ENCODE results near the gene ZFP42.
"Not testable (repeated sequence)": the region's sequence is repeated elsewhere in the genome, so short reads cannot be mapped to it uniquely, and the experiment has no call there.

Gene ZFP42

DNA sequence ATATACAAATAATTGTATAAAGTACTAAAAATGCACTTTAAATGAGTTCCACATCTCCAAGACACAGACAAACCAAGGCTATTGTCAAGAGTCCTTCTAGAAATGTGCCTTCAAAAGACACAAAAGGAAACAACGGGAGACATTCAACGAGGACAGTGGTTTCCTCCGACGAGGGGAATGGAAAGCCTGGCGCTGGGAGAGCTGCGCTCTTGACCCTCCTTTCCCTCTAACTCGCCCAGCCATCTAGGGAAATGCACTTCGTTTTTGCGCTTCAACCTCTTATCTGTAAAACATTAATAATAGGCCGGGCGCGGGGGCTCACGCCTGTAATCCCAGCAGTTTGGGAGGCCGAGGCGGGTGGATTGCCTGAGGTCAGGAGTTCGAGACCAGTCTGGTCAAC, 37.0 kb downstream of the ZFP42 start:
- Histone ChIP-seq H3K36me3 (ENCODE audit: insufficient read depth, insufficient read length, low read length) (no peaks in the 10 kb centered on the region), H3K4me1 (ENCODE audit: insufficient read depth, insufficient read length) (no peaks in the 10 kb centered on the region), H3K9me3 (ENCODE audit: insufficient read depth, low read length) (no peaks in the 10 kb centered on the region), H3K9ac (ENCODE audit: insufficient read length, low read depth) (peak overlapping the region; percentile 17), H3K27me3 (ENCODE audit: insufficient read depth, insufficient read length) (peaks cover 15% of the 10 kb centered on the region), H3K4me3 (ENCODE audit: insufficient read length, low read depth) (peak overlapping the region; percentile 8)
- TF ChIP-seq ZNF274 (IDR thresholded peaks at IDR 0.05; ENCODE audit: low read depth, low read length) (no peak), YY1 (IDR thresholded peaks at IDR 0.05; ENCODE audit: insufficient read depth, insufficient read length) (no peak), SUZ12 (IDR thresholded peaks at IDR 0.05; ENCODE audit: extremely low read depth, insufficient read depth, insufficient read length) (no peak)
- DNase-seq (ENCODE audit: low read depth, low spot score) = peak; percentile 47

DNA sequence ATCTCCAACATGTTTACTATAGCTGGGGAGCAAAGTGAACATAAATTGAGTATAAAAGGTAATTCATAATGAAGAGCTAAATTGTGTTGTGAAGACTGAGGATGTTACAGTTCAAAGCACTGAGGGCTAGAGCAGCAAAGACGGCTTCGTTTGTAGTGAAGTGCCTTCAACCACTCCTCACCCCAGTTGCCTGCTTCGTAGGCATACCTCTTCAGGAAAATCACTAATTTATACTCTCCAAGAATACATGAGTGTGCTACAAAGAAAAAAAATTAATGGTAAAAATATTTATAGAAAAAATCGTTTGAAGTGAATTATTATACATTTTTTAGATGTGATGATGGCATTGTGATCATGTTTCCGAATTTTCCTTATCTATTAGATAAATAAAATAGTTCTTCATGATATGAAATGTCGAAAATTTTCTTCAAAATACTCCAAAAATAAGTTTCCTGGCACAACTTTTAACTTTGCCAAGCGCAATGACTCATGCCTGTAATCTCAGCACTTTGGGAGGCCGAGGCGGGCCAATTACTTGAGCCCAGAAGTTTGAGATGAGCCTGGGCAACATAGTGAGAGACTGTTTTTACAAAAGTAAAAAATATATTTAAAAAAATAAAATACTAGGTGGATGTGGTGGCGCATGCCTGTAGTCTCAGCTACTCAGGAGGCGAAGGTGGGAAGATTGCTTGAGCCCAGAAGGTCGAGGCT, 41.6 kb downstream of the ZFP42 start:
- H3K9me3 ChIP-seq (ENCODE audit: insufficient read depth, low read length) = no peaks in the 10 kb centered on the region
- no peaks in the 10 kb centered on the region for H3K27me3 ChIP-seq (ENCODE audit: insufficient read depth, insufficient read length)
- no peak overlapping the region for H3K4me3 ChIP-seq (ENCODE audit: insufficient read length, low read depth)
- no peaks in the 10 kb centered on the region for H3K36me3 ChIP-seq (ENCODE audit: insufficient read depth, insufficient read length, low read length)
- DNase-seq (ENCODE audit: low read depth, low spot score) = no peak
- H3K9ac ChIP-seq (ENCODE audit: insufficient read length, low read depth) = no peak overlapping the region
- H3K4me1 ChIP-seq (ENCODE audit: insufficient read depth, insufficient read length) = no peaks in the 10 kb centered on the region
- TF ChIP-seq ZNF274 (IDR thresholded peaks at IDR 0.05; ENCODE audit: low read depth, low read length) = no peak
- no peak for TF ChIP-seq SUZ12 (IDR thresholded peaks at IDR 0.05; ENCODE audit: extremely low read depth, insufficient read depth, insufficient read length)
- TF ChIP-seq YY1 (IDR thresholded peaks at IDR 0.05; ENCODE audit: insufficient read depth, insufficient read length) = no peak

DNA sequence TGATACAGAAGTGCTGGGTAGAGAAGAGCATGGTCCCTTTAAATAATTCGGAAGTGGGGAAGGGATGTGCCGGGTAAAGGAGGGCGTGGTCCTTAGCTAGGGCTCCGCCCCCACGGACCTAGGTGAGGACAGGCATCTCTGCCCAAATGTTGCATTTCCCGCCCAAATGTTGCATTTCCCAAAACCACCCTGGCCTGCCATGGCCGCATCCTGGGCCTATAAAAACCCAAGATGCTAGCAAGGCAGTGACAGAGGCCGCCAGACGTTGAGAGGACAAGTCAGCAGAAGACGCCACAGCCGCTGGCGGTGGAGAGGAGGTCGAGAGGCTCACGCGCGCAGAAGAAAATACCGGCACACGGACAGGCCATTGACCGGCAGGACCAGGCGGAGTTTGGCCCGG, 46.1 kb downstream of the ZFP42 start:
- no peak for DNase-seq (ENCODE audit: low read depth, low spot score)
- H3K9ac ChIP-seq (ENCODE audit: insufficient read length, low read depth) = no peak overlapping the region
- no peaks in the 10 kb centered on the region for H3K4me1 ChIP-seq (ENCODE audit: insufficient read depth, insufficient read length)
- H3K9me3 ChIP-seq (ENCODE audit: insufficient read depth, low read length) = no peaks in the 10 kb centered on the region
- no peaks in the 10 kb centered on the region for H3K36me3 ChIP-seq (ENCODE audit: insufficient read depth, insufficient read length, low read length)
- no peak overlapping the region for H3K4me3 ChIP-seq (ENCODE audit: insufficient read length, low read depth)
- no peak for TF ChIP-seq YY1 (IDR thresholded peaks at IDR 0.05; ENCODE audit: insufficient read depth, insufficient read length)
- TF ChIP-seq SUZ12 (IDR thresholded peaks at IDR 0.05; ENCODE audit: extremely low read depth, insufficient read depth, insufficient read length) = no peak
- no peak for TF ChIP-seq ZNF274 (IDR thresholded peaks at IDR 0.05; ENCODE audit: low read depth, low read length)
- H3K27me3 ChIP-seq (ENCODE audit: insufficient read depth, insufficient read length) = no peaks in the 10 kb centered on the region

DNA sequence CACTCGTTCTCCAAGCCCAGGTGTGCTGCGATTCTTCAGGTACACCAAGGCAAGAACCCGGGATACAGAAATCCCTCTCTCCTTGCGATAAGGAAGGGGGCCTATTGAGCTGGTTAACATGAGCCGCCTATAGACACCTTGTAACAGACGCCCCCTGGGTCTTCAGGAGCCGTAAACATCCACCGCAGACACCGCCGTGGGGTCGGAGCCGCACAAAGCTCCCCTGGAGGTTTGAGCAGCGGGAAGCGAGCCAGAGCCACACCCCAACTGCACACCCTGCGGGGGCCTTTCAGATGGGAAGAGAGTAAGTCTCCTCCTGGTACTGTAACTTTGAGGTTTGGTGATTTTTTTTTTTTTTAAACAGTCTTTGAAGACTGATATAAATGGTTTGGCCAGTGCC, 46.6 kb downstream of the ZFP42 start:
- DNase-seq (ENCODE audit: low read depth, low spot score) = no peak

GRCh38 chr4:188043154-188043553, 47.6 kb downstream of the ZFP42 start:
- TF ChIP-seq ZNF274 (IDR thresholded peaks at IDR 0.05; ENCODE audit: low read depth, low read length) (no peak), YY1 (IDR thresholded peaks at IDR 0.05; ENCODE audit: insufficient read depth, insufficient read length) (no peak), SUZ12 (IDR thresholded peaks at IDR 0.05; ENCODE audit: extremely low read depth, insufficient read depth, insufficient read length) (no peak)

More for the DNA sequence above, 46.6 kb downstream of the ZFP42 start:
- Histone ChIP-seq H3K9me3 (ENCODE audit: insufficient read depth, low read length) (no peaks in the 10 kb centered on the region), H3K36me3 (ENCODE audit: insufficient read depth, insufficient read length, low read length) (no peaks in the 10 kb centered on the region), H3K4me1 (ENCODE audit: insufficient read depth, insufficient read length) (no peaks in the 10 kb centered on the region), H3K27me3 (ENCODE audit: insufficient read depth, insufficient read length) (no peaks in the 10 kb centered on the region), H3K4me3 (ENCODE audit: insufficient read length, low read depth) (no peak overlapping the region), H3K9ac (ENCODE audit: insufficient read length, low read depth) (no peak overlapping the region)
- TF ChIP-seq YY1 (IDR thresholded peaks at IDR 0.05; ENCODE audit: insufficient read depth, insufficient read length) (no peak), SUZ12 (IDR thresholded peaks at IDR 0.05; ENCODE audit: extremely low read depth, insufficient read depth, insufficient read length) (no peak), ZNF274 (IDR thresholded peaks at IDR 0.05; ENCODE audit: low read depth, low read length) (no peak)

GRCh38 chr4:188045461-188045860, 49.9 kb downstream of the ZFP42 start:
- H3K36me3 ChIP-seq (ENCODE audit: insufficient read depth, insufficient read length, low read length); DNase-seq (ENCODE audit: low read depth, low spot score); H3K4me3 ChIP-seq (ENCODE audit: insufficient read length, low read depth); H3K9me3 ChIP-seq (ENCODE audit: insufficient read depth, low read length); H3K27me3 ChIP-seq (ENCODE audit: insufficient read depth, insufficient read length); H3K4me1 ChIP-seq (ENCODE audit: insufficient read depth, insufficient read length); H3K9ac ChIP-seq (ENCODE audit: insufficient read length, low read depth): not testable (repeated sequence)

More at GRCh38 chr4:188043154-188043553, 47.6 kb downstream of the ZFP42 start:
- H3K36me3 ChIP-seq (ENCODE audit: insufficient read depth, insufficient read length, low read length) = no peaks in the 10 kb centered on the region
- H3K9ac ChIP-seq (ENCODE audit: insufficient read length, low read depth) = no peak overlapping the region
- no peaks in the 10 kb centered on the region for H3K9me3 ChIP-seq (ENCODE audit: insufficient read depth, low read length)
- no peak overlapping the region for H3K4me3 ChIP-seq (ENCODE audit: insufficient read length, low read depth)
- no peaks in the 10 kb centered on the region for H3K4me1 ChIP-seq (ENCODE audit: insufficient read depth, insufficient read length)
- no peaks in the 10 kb centered on the region for H3K27me3 ChIP-seq (ENCODE audit: insufficient read depth, insufficient read length)
- DNase-seq (ENCODE audit: low read depth, low spot score) = no peak

- no peaks in the 10 kb centered on the region for H3K4me1 ChIP-seq (ENCODE audit: insufficient read depth, insufficient read length)
- no peak overlapping the region for H3K4me3 ChIP-seq (ENCODE audit: insufficient read length, low read depth)
- no peak for TF ChIP-seq ZNF274 (IDR thresholded peaks at IDR 0.05; ENCODE audit: low read depth, low read length)
- no peak for TF ChIP-seq YY1 (IDR thresholded peaks at IDR 0.05; ENCODE audit: insufficient read depth, insufficient read length)
- no peak for TF ChIP-seq SUZ12 (IDR thresholded peaks at IDR 0.05; ENCODE audit: extremely low read depth, insufficient read depth, insufficient read length)
- no peaks in the 10 kb centered on the region for H3K27me3 ChIP-seq (ENCODE audit: insufficient read depth, insufficient read length)
- DNase-seq (ENCODE audit: low read depth, low spot score) = no peak
- no peaks in the 10 kb centered on the region for H3K9me3 ChIP-seq (ENCODE audit: insufficient read depth, low read length)
- H3K36me3 ChIP-seq (ENCODE audit: insufficient read depth, insufficient read length, low read length) = no peaks in the 10 kb centered on the region
- H3K9ac ChIP-seq (ENCODE audit: insufficient read length, low read depth) = no peak overlapping the region
Measured at GRCh38 chr4:188046657-188047056, 51.1 kb downstream of the ZFP42 start.
